Choroid plexus epithelial cell (primary cell): Measurements from ENCODE around the gene TIMP3.

ENCODE experiments used
- DNase-seq: peaks from one replicate; pipeline ENCODE4 v3.0.0-alpha.2; 2010; ENCODE audit warnings: low read depth
- H3K4me3 ChIP-seq: 2 replicates; pipeline ENCODE4 v1.5.1; 2011; ENCODE audit warnings: low read depth, mild to moderate bottlenecking, control low read depth, low read length, moderate library complexity
- TF ChIP-seq, protein P1 (sequence below): conservative IDR thresholded peaks from 2 replicates; pipeline ENCODE4 v1.5.1; 2011; ENCODE audit warnings: low read depth, mild to moderate bottlenecking, control low read depth, inconsistent platforms, low read length, moderate library complexity

The TIMP3 gene

GRCh38 chr22:32897400-32897799 is 95.9 kb downstream of the TIMP3 start:
- peak; percentile 57 for DNase-seq
- no peak overlapping the region for H3K4me3 ChIP-seq
- TF ChIP-seq, protein P1, sequence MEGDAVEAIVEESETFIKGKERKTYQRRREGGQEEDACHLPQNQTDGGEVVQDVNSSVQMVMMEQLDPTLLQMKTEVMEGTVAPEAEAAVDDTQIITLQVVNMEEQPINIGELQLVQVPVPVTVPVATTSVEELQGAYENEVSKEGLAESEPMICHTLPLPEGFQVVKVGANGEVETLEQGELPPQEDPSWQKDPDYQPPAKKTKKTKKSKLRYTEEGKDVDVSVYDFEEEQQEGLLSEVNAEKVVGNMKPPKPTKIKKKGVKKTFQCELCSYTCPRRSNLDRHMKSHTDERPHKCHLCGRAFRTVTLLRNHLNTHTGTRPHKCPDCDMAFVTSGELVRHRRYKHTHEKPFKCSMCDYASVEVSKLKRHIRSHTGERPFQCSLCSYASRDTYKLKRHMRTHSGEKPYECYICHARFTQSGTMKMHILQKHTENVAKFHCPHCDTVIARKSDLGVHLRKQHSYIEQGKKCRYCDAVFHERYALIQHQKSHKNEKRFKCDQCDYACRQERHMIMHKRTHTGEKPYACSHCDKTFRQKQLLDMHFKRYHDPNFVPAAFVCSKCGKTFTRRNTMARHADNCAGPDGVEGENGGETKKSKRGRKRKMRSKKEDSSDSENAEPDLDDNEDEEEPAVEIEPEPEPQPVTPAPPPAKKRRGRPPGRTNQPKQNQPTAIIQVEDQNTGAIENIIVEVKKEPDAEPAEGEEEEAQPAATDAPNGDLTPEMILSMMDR = no peak

DNA sequence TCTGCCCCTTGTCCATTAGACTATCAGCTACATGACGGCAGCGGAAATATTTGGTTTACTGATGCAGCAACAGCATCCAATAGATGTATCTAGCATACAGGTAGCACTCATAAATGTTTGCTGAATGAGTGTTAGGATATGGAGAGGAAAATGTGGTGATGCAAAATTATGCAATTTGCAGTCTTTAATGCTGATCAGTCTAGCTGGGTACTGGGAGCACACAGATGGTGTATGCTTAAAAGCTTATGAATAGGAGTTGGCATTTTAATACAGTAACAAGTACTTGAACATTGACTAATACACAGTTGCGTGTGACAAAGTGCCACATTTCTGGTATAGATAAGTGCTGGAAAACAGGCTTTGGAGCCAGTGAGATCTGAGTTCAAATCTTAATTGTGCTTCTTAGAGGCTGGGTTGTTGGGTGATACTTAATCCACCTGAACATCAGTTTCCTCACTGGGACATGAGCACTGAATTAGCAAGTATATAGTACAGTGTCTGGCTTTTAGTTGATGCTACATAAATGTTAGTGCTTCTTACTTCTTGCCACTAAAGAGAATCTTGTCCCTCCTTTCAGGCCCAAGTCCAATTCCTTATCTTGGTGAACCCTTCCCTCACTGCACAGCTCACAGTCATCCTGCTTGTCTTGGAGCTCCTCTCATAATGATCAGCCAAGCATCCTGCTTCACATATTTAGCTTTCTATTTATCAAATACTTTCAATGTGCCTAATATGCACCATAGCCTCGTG is 99.6 kb downstream of the TIMP3 start:
- H3K4me3 ChIP-seq = no peak overlapping the region
- no peak for DNase-seq
- TF ChIP-seq, protein P1 = no peak

DNA sequence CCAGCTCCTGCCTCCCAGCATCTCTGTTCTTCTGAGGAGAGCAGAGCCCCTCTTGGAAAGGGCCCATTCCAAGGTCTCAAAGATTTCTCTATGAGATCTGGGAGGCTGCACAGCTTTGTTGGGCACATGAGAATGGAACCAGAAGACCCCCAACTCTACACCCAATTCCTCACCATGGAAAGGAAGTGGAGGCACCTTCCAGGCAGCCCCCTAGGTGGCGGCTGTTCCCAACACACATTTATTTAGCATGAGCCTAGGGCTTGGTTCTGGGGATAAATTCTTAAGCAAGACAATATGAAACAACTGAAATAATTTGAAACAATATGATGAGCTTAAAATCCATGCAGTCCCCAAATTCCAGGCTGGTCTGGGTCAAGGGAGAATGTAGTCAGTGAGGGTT is 100.4 kb downstream of the TIMP3 start:
- TF ChIP-seq, protein P1 = peak; percentile 31
- no peak overlapping the region for H3K4me3 ChIP-seq
- no peak for DNase-seq

GRCh38 chr22:32903507-32903906 is 102.0 kb downstream of the TIMP3 start:
- no peak overlapping the region for H3K4me3 ChIP-seq
- DNase-seq = no peak
- TF ChIP-seq, protein P1 = no peak

- TF ChIP-seq, protein P1 = no peak
- no peak overlapping the region for H3K4me3 ChIP-seq
- DNase-seq = peak; percentile 72
These were observed 102.5 kb downstream of the TIMP3 start for GRCh38 chr22:32904044-32904443.

DNA sequence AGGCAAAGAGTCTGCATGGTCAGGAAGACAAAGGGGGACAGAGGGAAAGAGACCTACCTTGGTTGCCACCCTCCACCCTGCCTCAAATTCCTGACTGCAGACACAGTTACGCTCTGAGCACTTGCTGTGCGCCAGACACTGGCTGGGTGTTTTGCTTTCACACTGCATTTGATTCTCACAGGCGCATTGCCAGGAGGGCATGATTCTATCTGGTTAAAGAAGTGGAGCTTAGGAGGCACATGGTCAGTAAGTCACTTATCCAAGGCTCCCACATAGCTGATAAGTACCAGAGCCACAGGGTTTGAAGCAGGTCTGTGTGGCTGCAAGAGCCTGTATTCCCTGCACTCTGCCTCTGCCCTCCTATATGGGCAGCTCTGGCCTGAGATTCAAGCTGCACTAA is 103.9 kb downstream of the TIMP3 start:
- H3K4me3 ChIP-seq = no peak overlapping the region
- no peak for DNase-seq
- TF ChIP-seq, protein P1 = no peak

- DNase-seq = no peak
- TF ChIP-seq, protein P1 = no peak
- H3K4me3 ChIP-seq = no peak overlapping the region
These were observed 108.3 kb downstream of the TIMP3 start for GRCh38 chr22:32909581-32910428.
